Rectal smooth muscle tissue (tissue), 1 donor: ENCODE results near the gene WNK4.

Source experiments
- H3K27ac ChIP-seq: one replicate; pipeline ENCODE4 v1.7.0; 2013; ENCODE audit warnings: low read depth, low read length, inconsistent platforms
- H3K27me3 ChIP-seq: one replicate; pipeline ENCODE4 v1.7.0; 2013; ENCODE audit warnings: low read length; ENCODE audit not compliant: control insufficient read depth, insufficient read depth
- H3K36me3 ChIP-seq: one replicate; pipeline ENCODE4 v1.7.0; 2013; ENCODE audit warnings: low read length; ENCODE audit not compliant: control insufficient read depth, insufficient read depth
- H3K4me1 ChIP-seq: one replicate; pipeline ENCODE4 v1.7.0; 2013; ENCODE audit warnings: low read length; ENCODE audit not compliant: control insufficient read depth, insufficient read depth
- H3K4me3 ChIP-seq: one replicate; pipeline ENCODE4 v1.7.0; 2013; ENCODE audit warnings: low read length
- H3K9ac ChIP-seq: one replicate; pipeline ENCODE4 v1.7.0; 2013; ENCODE audit warnings: low read length

WNK4 gene

GRCh38 chr17:42809250-42809649 lies 28.8 kb downstream of the WNK4 start:
- Histone ChIP-seq H3K4me3 (no peak overlapping the region), H3K36me3 (peaks cover 15% of the 10 kb centered on the region), H3K27ac (peak overlapping the region; percentile 33), H3K9ac (no peak overlapping the region), H3K4me1 (peaks cover 7% of the 10 kb centered on the region), H3K27me3 (no peaks in the 10 kb centered on the region)

GRCh38 chr17:42814633-42815399 lies 34.4 kb downstream of the WNK4 start:
- no peak overlapping the region for H3K27ac ChIP-seq
- no peaks in the 10 kb centered on the region for H3K27me3 ChIP-seq
- H3K4me3 ChIP-seq: no peak overlapping the region
- no peak overlapping the region for H3K9ac ChIP-seq
- peaks cover 46% of the 10 kb centered on the region for H3K36me3 ChIP-seq
- peaks cover 2% of the 10 kb centered on the region for H3K4me1 ChIP-seq

GRCh38 chr17:42817866-42818265 lies 37.5 kb downstream of the WNK4 start:
- H3K9ac ChIP-seq: no peak overlapping the region
- peaks cover 44% of the 10 kb centered on the region for H3K36me3 ChIP-seq
- no peak overlapping the region for H3K27ac ChIP-seq

GRCh38 chr17:42818379-42818778 lies 38.0 kb downstream of the WNK4 start:
- peaks cover 44% of the 10 kb centered on the region for H3K36me3 ChIP-seq
- H3K4me3 ChIP-seq: no peak overlapping the region
- no peak overlapping the region for H3K9ac ChIP-seq
- peaks cover 3% of the 10 kb centered on the region for H3K4me1 ChIP-seq
- H3K27me3 ChIP-seq: no peaks in the 10 kb centered on the region
- no peak overlapping the region for H3K27ac ChIP-seq

More at GRCh38 chr17:42817866-42818265, 37.5 kb downstream of the WNK4 start:
- H3K27me3 ChIP-seq: no peaks in the 10 kb centered on the region
- H3K4me3 ChIP-seq: no peak overlapping the region
- H3K4me1 ChIP-seq: peaks cover 2% of the 10 kb centered on the region

GRCh38 chr17:42819939-42820535 lies 39.6 kb downstream of the WNK4 start:
- Histone ChIP-seq H3K4me1 (peaks cover 6% of the 10 kb centered on the region), H3K27me3 (no peaks in the 10 kb centered on the region), H3K36me3 (peaks cover 36% of the 10 kb centered on the region), H3K9ac (no peak overlapping the region), H3K27ac (no peak overlapping the region), H3K4me3 (no peak overlapping the region)

- peaks cover 27% of the 10 kb centered on the region for H3K36me3 ChIP-seq
- no peak overlapping the region for H3K27ac ChIP-seq
- H3K4me3 ChIP-seq: no peak overlapping the region
- no peak overlapping the region for H3K9ac ChIP-seq
- no peaks in the 10 kb centered on the region for H3K27me3 ChIP-seq
- peaks cover 4% of the 10 kb centered on the region for H3K4me1 ChIP-seq
Measured at GRCh38 chr17:42821176-42821575, 40.8 kb downstream of the WNK4 start.

GRCh38 chr17:42827472-42827871 lies 47.1 kb downstream of the WNK4 start:
- no peaks in the 10 kb centered on the region for H3K27me3 ChIP-seq
- no peak overlapping the region for H3K4me3 ChIP-seq
- H3K36me3 ChIP-seq: no peaks in the 10 kb centered on the region
- peaks cover 5% of the 10 kb centered on the region for H3K4me1 ChIP-seq
- H3K27ac ChIP-seq: no peak overlapping the region
- H3K9ac ChIP-seq: no peak overlapping the region

- peaks cover 4% of the 10 kb centered on the region for H3K4me1 ChIP-seq
- no peak overlapping the region for H3K4me3 ChIP-seq
- no peaks in the 10 kb centered on the region for H3K27me3 ChIP-seq
- no peak overlapping the region for H3K27ac ChIP-seq
- no peaks in the 10 kb centered on the region for H3K36me3 ChIP-seq
- no peak overlapping the region for H3K9ac ChIP-seq
Measured at GRCh38 chr17:42830971-42831370, 50.6 kb downstream of the WNK4 start.

GRCh38 chr17:42832213-42832933 lies 52.0 kb downstream of the WNK4 start:
- H3K27me3 ChIP-seq: no peaks in the 10 kb centered on the region
- H3K4me3 ChIP-seq: peak overlapping the region; percentile 85
- H3K4me1 ChIP-seq: peaks cover 4% of the 10 kb centered on the region
- peak overlapping the region; percentile 94 for H3K27ac ChIP-seq
- peak overlapping the region; percentile 94 for H3K9ac ChIP-seq
- peaks cover 6% of the 10 kb centered on the region for H3K36me3 ChIP-seq

- H3K27me3 ChIP-seq: no peaks in the 10 kb centered on the region
- peaks cover 4% of the 10 kb centered on the region for H3K4me1 ChIP-seq
- peak within 1 kb of the TSS; percentile 85 for H3K4me3 ChIP-seq
- H3K27ac ChIP-seq: peak within 1 kb of the TSS; percentile 94
- H3K9ac ChIP-seq: peak within 1 kb of the TSS; percentile 94
- peaks cover 13% of the 10 kb centered on the region for H3K36me3 ChIP-seq
Measured at GRCh38 chr17:42832934-42833766, 52.7 kb downstream of the WNK4 start, which contains the start of gene PSME3. Gene PSME3, plus strand, starts transcription at chr17:42833397. Its CDS starts 235 bp downstream, at chr17:42833632.

- Histone ChIP-seq H3K9ac (peak overlapping the region; percentile 63), H3K36me3 (peaks cover 20% of the 10 kb centered on the region), H3K4me1 (peaks cover 4% of the 10 kb centered on the region), H3K27ac (peak overlapping the region; percentile 94), H3K4me3 (peak overlapping the region; percentile 85), H3K27me3 (no peaks in the 10 kb centered on the region)
Measured at GRCh38 chr17:42833767-42834422, 53.5 kb downstream of the WNK4 start.
